Stimulated activated effector memory CD8-positive, alpha-beta T cell treated with anti-CD3 and anti-CD28 coated beads, Interleukin-12 subunit alpha, Interleukin-12 subunit beta, amount 100 ng/mL, for 72 hours (primary cell): ENCODE data around the gene ACSL6.

ENCODE experiments used
- ATAC-seq: fragments of 150-1000 bp; cut with Tn5 transposase; 2 replicates; pipeline ENCODE4 v1.10.0; 2021
- DNase-seq, 2 donors: peaks; one replicate each; pipeline ENCODE4 v3.0.0; 2021 to 2022; ENCODE audit warnings: low spot score in 2 of 2
- H3K27ac Mint-ChIP-seq: one replicate; pipeline ENCODE4 v1.8.0; 2022; ENCODE audit warnings: mild to moderate bottlenecking, mixed read lengths
- H3K36me3 Mint-ChIP-seq: one replicate; pipeline ENCODE4 v1.8.0; 2022; ENCODE audit warnings: mild to moderate bottlenecking, mixed read lengths
- H3K4me1 Mint-ChIP-seq: one replicate; pipeline ENCODE4 v1.8.0; 2022; ENCODE audit warnings: mixed read lengths
- H3K4me3 Mint-ChIP-seq: one replicate; pipeline ENCODE4 v1.8.0; 2022; ENCODE audit warnings: mild to moderate bottlenecking, mixed read lengths
- H3K9me3 Mint-ChIP-seq: one replicate; pipeline ENCODE4 v1.8.0; 2022; ENCODE audit warnings: mixed read lengths

The ACSL6 gene

DNA sequence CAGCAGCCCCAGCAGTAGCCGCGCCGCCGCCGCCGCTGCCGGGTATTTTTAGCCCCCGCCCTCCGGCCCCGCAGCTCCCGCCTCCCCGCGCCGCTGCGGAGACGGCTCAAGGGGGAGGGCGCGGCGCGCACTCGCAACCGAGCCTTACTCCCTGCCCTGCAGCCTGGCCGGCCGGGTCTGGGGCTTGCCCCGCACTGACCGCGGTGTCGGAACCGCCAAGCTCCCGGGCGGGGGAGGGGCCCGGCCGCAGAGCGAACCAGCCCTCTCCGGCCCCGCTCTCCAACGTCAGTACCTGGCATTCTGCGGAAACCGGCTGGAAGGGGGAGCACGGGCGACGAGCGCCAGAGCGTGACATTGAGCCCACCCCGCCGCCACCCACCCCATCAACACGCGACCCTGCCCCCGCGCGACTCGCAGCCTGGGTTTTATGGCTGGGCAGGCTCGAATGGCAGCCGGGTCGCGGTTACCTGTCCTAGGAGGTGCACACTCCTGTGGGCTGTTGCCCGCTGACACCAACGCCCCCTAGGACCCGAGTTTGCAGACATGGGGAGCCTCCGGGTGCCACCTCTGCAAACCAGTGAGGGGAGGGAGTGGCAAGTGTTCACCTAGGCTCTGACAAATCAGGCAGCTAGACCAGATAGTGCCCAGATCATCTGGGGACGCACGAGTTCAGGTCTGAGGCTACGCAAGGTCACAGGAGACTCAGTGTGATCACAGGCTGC is at the start of gene ACSL6:
TSS of gene ACSL6 (minus strand) at position 37 of the 722 bp plus-strand sequence. CDS start 105 bp downstream, outside the sequence.
- peak within 1 kb of the TSS; percentile 73 for H3K4me3 Mint-ChIP-seq
- no peaks in the 10 kb centered on the region for H3K9me3 Mint-ChIP-seq
- no peaks in the 10 kb centered on the region for H3K36me3 Mint-ChIP-seq
- peak in 1 of 2 donors; percentile 49 for DNase-seq
- ATAC-seq, result peak; percentile 56
- H3K4me1 Mint-ChIP-seq, result peaks cover 51% of the 10 kb centered on the region
- H3K27ac Mint-ChIP-seq, result no peak within 1 kb of the TSS

- no peak within 1 kb of the TSS for H3K4me3 Mint-ChIP-seq
- H3K27ac Mint-ChIP-seq, result peak within 1 kb of the TSS; percentile 58
- H3K9me3 Mint-ChIP-seq, result no peaks in the 10 kb centered on the region
- H3K36me3 Mint-ChIP-seq, result peaks cover 29% of the 10 kb centered on the region
- ATAC-seq (no peak), DNase-seq (no peak)
- peaks cover 73% of the 10 kb centered on the region for H3K4me1 Mint-ChIP-seq
These were observed 49.2 kb upstream of the ACSL6 start, which contains the start of gene IL3 for GRCh38 chr5:132060501-132061161. TSS of gene IL3 (plus strand) at chr5:132060655. CDS start at chr5:132060707, 52 bp downstream.

GRCh38 chr5:132059696-132060500 is 48.4 kb upstream of the ACSL6 start:
- Mint-ChIP-seq H3K36me3 (peaks cover 24% of the 10 kb centered on the region), H3K4me3 (no peak overlapping the region), H3K27ac (peak overlapping the region; percentile 58), H3K9me3 (no peaks in the 10 kb centered on the region), H3K4me1 (peaks cover 73% of the 10 kb centered on the region)
- no peak for ATAC-seq
- peak in 1 of 2 donors; percentile 42 for DNase-seq

GRCh38 chr5:132059043-132059695 is 47.7 kb upstream of the ACSL6 start:
- DNase-seq (peak in 1 of 2 donors; percentile 49), ATAC-seq (peak; percentile 40)
- Mint-ChIP-seq H3K4me1 (peaks cover 73% of the 10 kb centered on the region), H3K9me3 (no peaks in the 10 kb centered on the region), H3K4me3 (no peak overlapping the region), H3K36me3 (peaks cover 18% of the 10 kb centered on the region), H3K27ac (peak overlapping the region; percentile 58)

GRCh38 chr5:132058646-132059042 is 47.2 kb upstream of the ACSL6 start:
- no peak overlapping the region for H3K4me3 Mint-ChIP-seq
- peaks cover 70% of the 10 kb centered on the region for H3K4me1 Mint-ChIP-seq
- H3K36me3 Mint-ChIP-seq, result peaks cover 15% of the 10 kb centered on the region
- no peaks in the 10 kb centered on the region for H3K9me3 Mint-ChIP-seq
- DNase-seq (no peak), ATAC-seq (no peak)
- peak overlapping the region; percentile 58 for H3K27ac Mint-ChIP-seq

- peaks cover 65% of the 10 kb centered on the region for H3K4me1 Mint-ChIP-seq
- H3K36me3 Mint-ChIP-seq, result peaks cover 11% of the 10 kb centered on the region
- H3K4me3 Mint-ChIP-seq, result no peak overlapping the region
These were observed 46.2 kb upstream of the ACSL6 start for GRCh38 chr5:132057498-132058255.

GRCh38 chr5:132056610-132057497 is 45.4 kb upstream of the ACSL6 start:
- H3K9me3 Mint-ChIP-seq, result no peaks in the 10 kb centered on the region
- peak overlapping the region; percentile 44 for H3K4me3 Mint-ChIP-seq
- peaks cover 11% of the 10 kb centered on the region for H3K36me3 Mint-ChIP-seq
- no peak for ATAC-seq
- H3K4me1 Mint-ChIP-seq, result peaks cover 71% of the 10 kb centered on the region
- DNase-seq, result peak in 1 of 2 donors; percentile 45
- H3K27ac Mint-ChIP-seq, result peak overlapping the region; percentile 91

More at GRCh38 chr5:132057498-132058255, 46.2 kb upstream of the ACSL6 start:
- DNase-seq, result peak in 1 of 2 donors; percentile 43
- ATAC-seq, result no peak
- no peaks in the 10 kb centered on the region for H3K9me3 Mint-ChIP-seq
- peak overlapping the region; percentile 91 for H3K27ac Mint-ChIP-seq

GRCh38 chr5:132055808-132056609 is 44.6 kb upstream of the ACSL6 start:
- Mint-ChIP-seq H3K36me3 (peaks cover 11% of the 10 kb centered on the region), H3K9me3 (no peaks in the 10 kb centered on the region), H3K4me3 (peak overlapping the region; percentile 44), H3K27ac (peak overlapping the region; percentile 91), H3K4me1 (peaks cover 71% of the 10 kb centered on the region)
- ATAC-seq (peak; percentile 82), DNase-seq (peak in 1 of 2 donors; percentile 54)

DNA sequence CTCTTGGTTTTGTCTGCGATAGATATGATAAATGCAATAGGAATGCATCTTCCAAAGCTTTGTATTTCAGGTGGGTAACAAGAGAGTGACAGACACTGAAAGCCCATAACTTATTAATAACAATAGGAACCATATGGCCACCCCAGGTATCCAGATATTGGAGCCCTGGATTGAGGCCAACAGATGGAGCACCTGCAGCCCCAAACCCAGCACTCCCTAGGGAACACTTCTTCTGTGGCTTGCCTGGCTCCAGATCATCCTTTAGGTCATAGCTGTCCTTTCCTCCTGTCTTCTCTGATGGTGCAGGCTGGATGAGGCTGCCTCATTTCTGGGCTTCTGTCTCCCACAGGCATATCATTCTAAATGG is 44.0 kb upstream of the ACSL6 start:
- ATAC-seq (no peak), DNase-seq (peak in 1 of 2 donors; percentile 42)
- Mint-ChIP-seq H3K36me3 (peaks cover 11% of the 10 kb centered on the region), H3K9me3 (no peaks in the 10 kb centered on the region), H3K27ac (peak overlapping the region; percentile 91), H3K4me1 (peaks cover 67% of the 10 kb centered on the region), H3K4me3 (peak overlapping the region; percentile 44)

DNA sequence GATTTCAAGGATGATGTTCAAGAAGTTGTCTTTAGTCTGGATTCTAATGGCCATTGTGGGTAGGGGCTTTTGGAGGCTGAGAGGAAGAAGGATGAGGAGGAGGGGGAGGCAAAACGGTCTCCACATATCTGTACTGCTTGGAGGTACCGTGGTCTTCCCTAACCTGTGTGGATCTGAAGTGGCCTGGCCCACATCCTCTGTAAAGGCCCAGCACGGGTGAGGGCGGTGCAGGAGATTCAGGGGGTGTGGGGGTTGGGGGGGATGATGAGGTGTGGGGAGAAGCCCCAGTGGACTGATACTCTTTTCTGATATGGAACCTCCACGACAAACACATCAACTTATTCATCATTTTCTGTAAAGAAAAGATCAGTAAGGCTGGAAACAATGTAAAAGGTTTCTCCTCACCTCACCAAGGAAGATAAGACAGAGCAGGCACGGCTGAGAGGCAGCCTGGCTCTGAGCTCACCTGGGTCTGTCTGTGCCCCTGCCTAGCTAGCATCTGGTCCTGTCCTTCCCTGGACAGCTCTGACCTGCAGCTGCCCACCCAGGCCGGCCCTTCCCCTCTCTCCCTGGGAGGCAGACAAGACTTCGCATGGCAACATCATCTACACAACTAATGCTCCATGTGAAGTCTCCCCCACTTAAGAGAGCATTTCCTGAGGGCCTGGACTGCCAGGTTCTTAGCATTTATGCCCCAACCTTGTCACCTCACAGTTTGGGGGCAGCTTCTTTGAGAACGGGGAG is 43.4 kb upstream of the ACSL6 start:
- Mint-ChIP-seq H3K9me3 (no peaks in the 10 kb centered on the region), H3K4me3 (no peak overlapping the region), H3K36me3 (peaks cover 11% of the 10 kb centered on the region), H3K4me1 (peaks cover 61% of the 10 kb centered on the region), H3K27ac (no peak overlapping the region)
- peak in 1 of 2 donors; percentile 43 for DNase-seq
- no peak for ATAC-seq

DNA sequence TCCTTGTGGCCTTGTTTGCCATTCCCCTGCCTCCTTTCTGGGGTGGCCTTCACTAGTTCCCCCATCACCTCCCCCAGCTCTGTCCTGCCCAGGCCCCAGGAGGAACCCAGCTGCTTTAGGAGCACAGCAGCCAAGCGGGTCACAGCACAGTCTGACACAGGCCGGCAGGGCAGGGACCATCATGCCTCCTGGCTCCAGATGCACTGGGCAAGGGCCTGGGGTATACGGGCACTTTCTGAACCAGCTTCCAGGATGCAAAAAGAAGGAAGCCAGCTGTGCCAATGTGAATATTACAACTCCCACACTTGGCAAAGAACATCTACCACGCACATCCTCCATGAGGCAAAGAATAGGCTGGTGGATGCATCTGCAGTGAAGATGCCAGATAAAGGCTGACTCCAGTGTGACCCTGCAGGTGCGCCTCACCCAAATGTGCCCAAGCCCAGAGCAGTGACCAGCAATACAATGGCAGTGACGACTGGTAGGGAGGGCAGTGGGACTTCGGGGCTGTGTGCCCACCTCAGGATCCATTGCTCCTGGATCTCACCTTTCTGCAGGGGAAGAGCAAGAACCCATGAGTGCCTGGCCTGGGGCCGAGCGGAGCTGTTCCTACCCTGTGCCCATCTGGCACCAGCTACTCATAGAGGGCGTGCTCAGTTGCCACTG is 42.7 kb upstream of the ACSL6 start:
- H3K27ac Mint-ChIP-seq, result no peak overlapping the region

GRCh38 chr5:132053483-132053882 is 42.0 kb upstream of the ACSL6 start:
- no peaks in the 10 kb centered on the region for H3K9me3 Mint-ChIP-seq
- peaks cover 11% of the 10 kb centered on the region for H3K36me3 Mint-ChIP-seq
- H3K27ac Mint-ChIP-seq, result peak overlapping the region; percentile 57
- no peak overlapping the region for H3K4me3 Mint-ChIP-seq
- ATAC-seq (no peak), DNase-seq (peak in 1 of 2 donors; percentile 40)
- H3K4me1 Mint-ChIP-seq, result peaks cover 50% of the 10 kb centered on the region

More for the DNA sequence above, 42.7 kb upstream of the ACSL6 start:
- DNase-seq (peak in 1 of 2 donors; percentile 42), ATAC-seq (no peak)
- peaks cover 11% of the 10 kb centered on the region for H3K36me3 Mint-ChIP-seq
- H3K4me3 Mint-ChIP-seq, result no peak overlapping the region
- peaks cover 54% of the 10 kb centered on the region for H3K4me1 Mint-ChIP-seq
- H3K9me3 Mint-ChIP-seq, result no peaks in the 10 kb centered on the region
